Nucleus accumbens (tissue), 56 donors: ENCODE results near the gene AMOTL2.
A peak's percentile ranks its signal among the peaks of the same experiment; 100 is the strongest.

Source experiments
- DNase-seq, 56 donors: peaks; one replicate each; lab custom pipeline; 2025; lab: John Stamatoyannopoulos, UW

AMOTL2 gene

GRCh38 chr3:134381076-134381475 is 6.8 kb upstream of the AMOTL2 start:
- DNase-seq: no peak

- no peak for DNase-seq
Measured at GRCh38 chr3:134380249-134380648, 6.0 kb upstream of the AMOTL2 start.

- no peak for DNase-seq
Measured at GRCh38 chr3:134378818-134379217, 4.6 kb upstream of the AMOTL2 start.

GRCh38 chr3:134378384-134378783 is 4.1 kb upstream of the AMOTL2 start:
- peak in 17 of 56 donors; percentile 17 to 56 (median 37) for DNase-seq

GRCh38 chr3:134377896-134378295 is 3.6 kb upstream of the AMOTL2 start:
- DNase-seq: no peak

GRCh38 chr3:134376786-134377426 is 2.7 kb upstream of the AMOTL2 start:
- no peak for DNase-seq

GRCh38 chr3:134376385-134376765 is 2.1 kb upstream of the AMOTL2 start:
- DNase-seq: no peak

GRCh38 chr3:134375582-134376384 is 1.5 kb upstream of the AMOTL2 start:
- DNase-seq: no peak

- peak in 6 of 56 donors; percentile 39 to 75 (median 66) for DNase-seq
Measured at GRCh38 chr3:134374791-134375581, 739 bp upstream of the AMOTL2 start.

GRCh38 chr3:134373271-134374104 is 759 bp downstream of the AMOTL2 start:
- DNase-seq: peak in 55 of 56 donors; percentile 11 to 88 (median 70)

GRCh38 chr3:134372396-134373270 is 1.6 kb downstream of the AMOTL2 start:
- peak in 2 of 56 donors; percentile 31 to 45 for DNase-seq

GRCh38 chr3:134371542-134372324 is 2.5 kb downstream of the AMOTL2 start:
- DNase-seq: no peak

- DNase-seq: no peak
Measured at GRCh38 chr3:134370611-134371531, 3.4 kb downstream of the AMOTL2 start.

- DNase-seq: no peak
Measured at GRCh38 chr3:134369861-134370596, 4.2 kb downstream of the AMOTL2 start.

- no peak for DNase-seq
Measured at GRCh38 chr3:134369231-134369741, 5.0 kb downstream of the AMOTL2 start.

- no peak for DNase-seq
Measured at GRCh38 chr3:134368751-134369105, 5.5 kb downstream of the AMOTL2 start.
